HG02588 (cell line): ENCODE results near the gene CINP.
A peak's percentile ranks its signal among the peaks of the same experiment; 100 is the strongest.
"Not testable (repeated sequence)": the region's sequence is repeated elsewhere in the genome, so short reads cannot be mapped to it uniquely, and the experiment has no call there.

Experiments used
- ATAC-seq: cut with Tn5 transposase; IDR thresholded peaks from one replicate; pipeline ENCODE4 v1.9.1; 2021; ENCODE audit warnings: mild to moderate bottlenecking, moderate library complexity; ENCODE audit not compliant: unreplicated experiment

CINP gene

GRCh38 chr14:102321456-102322422 lies 41.0 kb downstream of the CINP start:
- ATAC-seq: no peak

- no peak for ATAC-seq
Measured at GRCh38 chr14:102320671-102321455, 41.8 kb downstream of the CINP start.

GRCh38 chr14:102320033-102320660 lies 42.5 kb downstream of the CINP start:
- peak; percentile 26 for ATAC-seq

GRCh38 chr14:102319351-102320032 lies 43.2 kb downstream of the CINP start, which contains the start of gene ZNF839:
ZNF839 (plus strand) TSS chr14:102319746; CDS start chr14:102319766, 20 bp downstream.
- peak; percentile 51 for ATAC-seq

GRCh38 chr14:102318781-102319276 lies 43.9 kb downstream of the CINP start:
- no peak for ATAC-seq

- ATAC-seq: no peak
Measured at GRCh38 chr14:102317564-102318248, 45.0 kb downstream of the CINP start.

GRCh38 chr14:102316743-102317563 lies 45.7 kb downstream of the CINP start:
- ATAC-seq: peak; percentile 63

GRCh38 chr14:102316338-102316742 lies 46.4 kb downstream of the CINP start:
- no peak for ATAC-seq

- no peak for ATAC-seq
Measured at GRCh38 chr14:102315121-102315520, 47.6 kb downstream of the CINP start.

- ATAC-seq: peak; percentile 46
Measured at GRCh38 chr14:102314242-102315011, 48.3 kb downstream of the CINP start.

GRCh38 chr14:102304611-102305506 lies 57.8 kb downstream of the CINP start, which contains the start of gene MOK:
MOK (minus strand) TSS chr14:102305164; CDS start chr14:102304968, 196 bp downstream.
- peak; percentile 96 for ATAC-seq

- ATAC-seq: no peak
Measured at GRCh38 chr14:102303664-102304063, 59.0 kb downstream of the CINP start.

GRCh38 chr14:102298303-102299070 lies 64.2 kb downstream of the CINP start:
- ATAC-seq: not testable (repeated sequence)
